HEK293 (cell line): ENCODE results near the gene PPP1R2B.

ENCODE experiments used
- TCF7L2 ChIP-seq: IDR thresholded peaks from 2 replicates; pipeline ENCODE4 v1.6.1; 2011; ENCODE audit warnings: low read depth, mild to moderate bottlenecking, inconsistent platforms, low read length, moderate library complexity, borderline replicate concordance
- YY1 ChIP-seq: fragments of 450-650 bp; formaldehyde crosslinking; IDR thresholded peaks from 2 replicates; pipeline ENCODE4 v1.5.1; 2018; ENCODE audit warnings: missing biosample characterization, missing genetic modification characterization
- ZNF133 ChIP-seq: fragments of 450-650 bp; formaldehyde crosslinking; IDR thresholded peaks from 2 replicates; pipeline ENCODE4 v1.5.1; 2016; ENCODE audit warnings: missing biosample characterization, missing genetic modification characterization
- ZNF2 ChIP-seq: fragments of 450-650 bp; formaldehyde crosslinking; IDR thresholded peaks from 2 replicates; pipeline ENCODE4 v1.5.1; 2016; ENCODE audit warnings: missing biosample characterization, missing genetic modification characterization
- ZNF311 ChIP-seq: fragments of 450-650 bp; formaldehyde crosslinking; IDR thresholded peaks from 2 replicates; pipeline ENCODE4 v1.5.1; 2017; ENCODE audit warnings: missing biosample characterization, missing genetic modification characterization, borderline replicate concordance
- ZNF426 ChIP-seq: fragments of 450-650 bp; formaldehyde crosslinking; IDR thresholded peaks from 2 replicates; pipeline ENCODE4 v1.5.1; 2017; ENCODE audit warnings: missing biosample characterization, missing genetic modification characterization, mild to moderate bottlenecking, inconsistent platforms, moderate library complexity
- ZNF529 ChIP-seq: fragments of 450-650 bp; formaldehyde crosslinking; IDR thresholded peaks from 2 replicates; pipeline ENCODE4 v1.5.1; 2017; ENCODE audit warnings: missing genetic modification characterization, missing biosample characterization; ENCODE audit not compliant: insufficient replicate concordance
- ZNF629 ChIP-seq: fragments of 450-650 bp; formaldehyde crosslinking; IDR thresholded peaks from 2 replicates; pipeline ENCODE4 v1.5.1; 2017; ENCODE audit warnings: missing biosample characterization, missing genetic modification characterization
- TF ChIP-seq, protein P1 (sequence below): fragments of 450-650 bp; formaldehyde crosslinking; IDR thresholded peaks from 2 replicates; pipeline ENCODE4 v1.5.1; 2017; ENCODE audit warnings: missing biosample characterization, missing genetic modification characterization
- TF ChIP-seq, protein P2 (sequence below): fragments of 450-650 bp; formaldehyde crosslinking; IDR thresholded peaks from 2 replicates; pipeline ENCODE4 v1.5.1; 2016; ENCODE audit warnings: missing biosample characterization, missing genetic modification characterization
- TF ChIP-seq, protein P3 (sequence below): fragments of 450-650 bp; formaldehyde crosslinking; IDR thresholded peaks from 2 replicates; pipeline ENCODE4 v1.5.1; 2016; ENCODE audit warnings: missing biosample characterization, missing genetic modification characterization

DNA sequence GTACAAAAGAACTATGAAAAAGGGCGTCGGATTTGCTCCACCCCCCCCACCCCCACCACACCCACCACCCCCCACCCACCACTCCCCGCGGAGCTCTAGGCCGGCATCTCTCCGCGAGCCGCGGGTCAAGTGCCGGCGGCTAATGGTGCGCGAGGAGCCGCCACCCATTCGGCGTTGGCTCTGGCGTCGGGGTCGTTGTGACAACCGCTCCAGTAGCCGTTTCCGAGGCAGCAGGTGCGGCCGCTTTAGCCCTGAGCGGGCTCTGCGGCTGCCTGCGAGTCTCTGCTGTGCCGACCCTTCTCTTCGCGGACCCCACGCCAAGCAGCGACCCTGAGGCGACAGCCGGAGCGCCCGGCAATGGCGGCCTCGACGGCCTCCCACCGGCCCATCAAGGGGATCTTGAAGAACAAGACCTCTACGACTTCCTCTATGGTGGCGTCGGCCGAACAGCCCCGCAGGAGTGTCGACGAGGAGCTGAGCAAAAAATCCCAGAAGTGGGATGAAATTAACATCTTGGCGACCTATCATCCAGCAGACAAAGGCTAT, at the start of gene PPP1R2B:
- TF ChIP-seq YY1 (tag by site-specific recombination) = no peak
- TF ChIP-seq TCF7L2 = no peak
- TF ChIP-seq, protein P1, sequence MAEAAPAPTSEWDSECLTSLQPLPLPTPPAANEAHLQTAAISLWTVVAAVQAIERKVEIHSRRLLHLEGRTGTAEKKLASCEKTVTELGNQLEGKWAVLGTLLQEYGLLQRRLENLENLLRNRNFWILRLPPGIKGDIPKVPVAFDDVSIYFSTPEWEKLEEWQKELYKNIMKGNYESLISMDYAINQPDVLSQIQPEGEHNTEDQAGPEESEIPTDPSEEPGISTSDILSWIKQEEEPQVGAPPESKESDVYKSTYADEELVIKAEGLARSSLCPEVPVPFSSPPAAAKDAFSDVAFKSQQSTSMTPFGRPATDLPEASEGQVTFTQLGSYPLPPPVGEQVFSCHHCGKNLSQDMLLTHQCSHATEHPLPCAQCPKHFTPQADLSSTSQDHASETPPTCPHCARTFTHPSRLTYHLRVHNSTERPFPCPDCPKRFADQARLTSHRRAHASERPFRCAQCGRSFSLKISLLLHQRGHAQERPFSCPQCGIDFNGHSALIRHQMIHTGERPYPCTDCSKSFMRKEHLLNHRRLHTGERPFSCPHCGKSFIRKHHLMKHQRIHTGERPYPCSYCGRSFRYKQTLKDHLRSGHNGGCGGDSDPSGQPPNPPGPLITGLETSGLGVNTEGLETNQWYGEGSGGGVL (tag by site-specific recombination) = no peak
- TF ChIP-seq, protein P2, sequence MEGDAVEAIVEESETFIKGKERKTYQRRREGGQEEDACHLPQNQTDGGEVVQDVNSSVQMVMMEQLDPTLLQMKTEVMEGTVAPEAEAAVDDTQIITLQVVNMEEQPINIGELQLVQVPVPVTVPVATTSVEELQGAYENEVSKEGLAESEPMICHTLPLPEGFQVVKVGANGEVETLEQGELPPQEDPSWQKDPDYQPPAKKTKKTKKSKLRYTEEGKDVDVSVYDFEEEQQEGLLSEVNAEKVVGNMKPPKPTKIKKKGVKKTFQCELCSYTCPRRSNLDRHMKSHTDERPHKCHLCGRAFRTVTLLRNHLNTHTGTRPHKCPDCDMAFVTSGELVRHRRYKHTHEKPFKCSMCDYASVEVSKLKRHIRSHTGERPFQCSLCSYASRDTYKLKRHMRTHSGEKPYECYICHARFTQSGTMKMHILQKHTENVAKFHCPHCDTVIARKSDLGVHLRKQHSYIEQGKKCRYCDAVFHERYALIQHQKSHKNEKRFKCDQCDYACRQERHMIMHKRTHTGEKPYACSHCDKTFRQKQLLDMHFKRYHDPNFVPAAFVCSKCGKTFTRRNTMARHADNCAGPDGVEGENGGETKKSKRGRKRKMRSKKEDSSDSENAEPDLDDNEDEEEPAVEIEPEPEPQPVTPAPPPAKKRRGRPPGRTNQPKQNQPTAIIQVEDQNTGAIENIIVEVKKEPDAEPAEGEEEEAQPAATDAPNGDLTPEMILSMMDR (tag by site-specific recombination) = no peak
- TF ChIP-seq ZNF2 (tag by site-specific recombination) = no peak
- no peak for TF ChIP-seq ZNF529 (tag by site-specific recombination)
- no peak for TF ChIP-seq ZNF426 (tag by site-specific recombination)
- TF ChIP-seq, protein P3, sequence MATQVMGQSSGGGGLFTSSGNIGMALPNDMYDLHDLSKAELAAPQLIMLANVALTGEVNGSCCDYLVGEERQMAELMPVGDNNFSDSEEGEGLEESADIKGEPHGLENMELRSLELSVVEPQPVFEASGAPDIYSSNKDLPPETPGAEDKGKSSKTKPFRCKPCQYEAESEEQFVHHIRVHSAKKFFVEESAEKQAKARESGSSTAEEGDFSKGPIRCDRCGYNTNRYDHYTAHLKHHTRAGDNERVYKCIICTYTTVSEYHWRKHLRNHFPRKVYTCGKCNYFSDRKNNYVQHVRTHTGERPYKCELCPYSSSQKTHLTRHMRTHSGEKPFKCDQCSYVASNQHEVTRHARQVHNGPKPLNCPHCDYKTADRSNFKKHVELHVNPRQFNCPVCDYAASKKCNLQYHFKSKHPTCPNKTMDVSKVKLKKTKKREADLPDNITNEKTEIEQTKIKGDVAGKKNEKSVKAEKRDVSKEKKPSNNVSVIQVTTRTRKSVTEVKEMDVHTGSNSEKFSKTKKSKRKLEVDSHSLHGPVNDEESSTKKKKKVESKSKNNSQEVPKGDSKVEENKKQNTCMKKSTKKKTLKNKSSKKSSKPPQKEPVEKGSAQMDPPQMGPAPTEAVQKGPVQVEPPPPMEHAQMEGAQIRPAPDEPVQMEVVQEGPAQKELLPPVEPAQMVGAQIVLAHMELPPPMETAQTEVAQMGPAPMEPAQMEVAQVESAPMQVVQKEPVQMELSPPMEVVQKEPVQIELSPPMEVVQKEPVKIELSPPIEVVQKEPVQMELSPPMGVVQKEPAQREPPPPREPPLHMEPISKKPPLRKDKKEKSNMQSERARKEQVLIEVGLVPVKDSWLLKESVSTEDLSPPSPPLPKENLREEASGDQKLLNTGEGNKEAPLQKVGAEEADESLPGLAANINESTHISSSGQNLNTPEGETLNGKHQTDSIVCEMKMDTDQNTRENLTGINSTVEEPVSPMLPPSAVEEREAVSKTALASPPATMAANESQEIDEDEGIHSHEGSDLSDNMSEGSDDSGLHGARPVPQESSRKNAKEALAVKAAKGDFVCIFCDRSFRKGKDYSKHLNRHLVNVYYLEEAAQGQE (tag by site-specific recombination) = no peak
- TF ChIP-seq ZNF629 (tag by site-specific recombination) = no peak
- no peak for TF ChIP-seq ZNF311 (tag by site-specific recombination)
- no peak for TF ChIP-seq ZNF133 (tag by site-specific recombination)
